ENCODE data around the gene SPESP1.

The SPESP1 gene

DNA sequence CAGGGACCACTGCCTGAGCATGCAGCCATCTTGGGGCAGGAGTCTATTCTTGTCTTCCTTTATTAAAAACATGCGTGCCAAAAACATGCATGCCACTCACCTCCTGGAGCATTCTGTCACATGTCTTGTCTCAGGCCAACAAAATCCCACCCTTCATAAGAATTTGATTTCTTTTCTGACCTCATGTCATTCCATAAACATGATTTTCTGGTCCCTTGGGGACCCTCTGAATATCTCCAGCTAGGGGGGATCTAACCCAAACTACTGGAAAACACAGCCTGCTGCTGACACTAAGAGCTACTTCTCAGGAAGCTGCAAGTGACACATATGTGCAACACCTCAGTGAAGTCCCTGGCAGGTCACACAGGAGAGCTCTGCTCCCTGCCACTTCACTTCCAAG, 57.4 kb downstream of the SPESP1 start:
- in situ Hi-C loops (cut with MboI; ENCODE audit: low pct_unique_long_range_greater_than_20kb, low sequenced_read_pairs), result no loop called here

DNA sequence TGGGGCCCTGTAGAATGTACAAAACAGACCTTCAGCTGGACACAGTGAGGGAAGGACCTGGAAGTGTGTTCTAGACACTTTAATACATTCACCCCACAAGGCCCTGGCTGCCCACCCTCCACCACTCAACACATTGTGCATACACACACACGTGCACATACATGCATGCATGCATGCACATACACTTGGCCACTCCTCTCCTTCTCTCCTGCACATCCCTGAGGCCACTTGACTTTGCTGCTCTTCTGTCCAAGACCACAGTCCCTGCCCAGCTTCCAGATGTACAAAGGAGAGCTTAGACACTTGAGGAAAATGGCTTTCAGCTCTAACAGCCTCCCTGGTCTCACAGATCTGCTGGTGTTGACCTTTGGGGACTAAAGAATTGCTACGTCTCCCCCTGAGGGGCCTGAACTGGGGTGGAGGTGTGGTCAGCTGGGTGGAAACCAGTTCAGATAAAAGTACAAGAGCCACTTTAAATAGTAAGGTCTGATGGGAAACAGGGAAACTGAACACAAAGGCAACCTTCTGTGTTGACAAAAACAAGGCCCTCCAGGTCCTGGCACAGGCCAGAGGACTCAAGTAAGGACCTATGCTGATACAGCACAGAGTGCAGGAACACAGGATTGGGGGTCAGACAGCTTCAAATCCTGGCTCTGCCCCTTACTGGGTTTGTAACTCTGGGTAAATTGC, 59.4 kb downstream of the SPESP1 start:
- in situ Hi-C loops (cut with MboI; ENCODE audit: low pct_unique_long_range_greater_than_20kb, low sequenced_read_pairs), result no loop called here
- no peak for DNase-seq

More for the DNA sequence above, 57.4 kb downstream of the SPESP1 start:
- no peak for DNase-seq

- DNase-seq, result no peak
- in situ Hi-C loops (cut with MboI; ENCODE audit: low pct_unique_long_range_greater_than_20kb, low sequenced_read_pairs), result no loop called here
Measured at GRCh38 chr15:68990231-68990991, 60.1 kb downstream of the SPESP1 start.

- DNase-seq, result no peak
- in situ Hi-C loops (cut with MboI; ENCODE audit: low pct_unique_long_range_greater_than_20kb, low sequenced_read_pairs), result no loop called here
Measured at GRCh38 chr15:68990992-68991500, 60.7 kb downstream of the SPESP1 start.

GRCh38 chr15:68991723-68992122, 61.4 kb downstream of the SPESP1 start:
- peak; percentile 5 for DNase-seq
- in situ Hi-C loops (cut with MboI; ENCODE audit: low pct_unique_long_range_greater_than_20kb, low sequenced_read_pairs), result no loop called here

- DNase-seq, result no peak
- in situ Hi-C loops (cut with MboI; ENCODE audit: low pct_unique_long_range_greater_than_20kb, low sequenced_read_pairs), result no loop called here
Measured at GRCh38 chr15:68992696-68993095, 62.4 kb downstream of the SPESP1 start.

GRCh38 chr15:68993276-68993675, 63.0 kb downstream of the SPESP1 start:
- in situ Hi-C loops (cut with MboI; ENCODE audit: low pct_unique_long_range_greater_than_20kb, low sequenced_read_pairs), result no loop called here
- no peak for DNase-seq

DNA sequence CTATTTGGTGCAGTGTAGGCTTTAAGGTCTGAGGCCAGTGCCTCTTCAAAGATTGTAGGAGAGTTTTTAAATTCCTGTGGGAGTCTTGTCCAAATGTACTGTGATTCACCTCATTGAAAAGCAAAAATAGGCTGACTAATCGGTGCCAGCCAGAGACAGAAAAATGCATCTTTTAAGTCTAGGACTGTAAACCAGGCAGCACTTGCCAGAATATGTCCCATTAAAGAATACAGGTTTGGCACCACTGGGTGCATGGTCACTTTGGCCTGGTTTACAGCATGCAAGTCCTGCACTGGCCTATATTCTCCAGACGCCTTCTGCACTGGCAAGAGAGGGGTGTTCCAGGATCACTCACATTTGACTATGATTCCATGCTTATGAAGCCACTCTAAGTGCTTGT, 63.8 kb downstream of the SPESP1 start:
- no peak for DNase-seq
- in situ Hi-C loops (cut with MboI; ENCODE audit: low pct_unique_long_range_greater_than_20kb, low sequenced_read_pairs), result no loop called here

DNA sequence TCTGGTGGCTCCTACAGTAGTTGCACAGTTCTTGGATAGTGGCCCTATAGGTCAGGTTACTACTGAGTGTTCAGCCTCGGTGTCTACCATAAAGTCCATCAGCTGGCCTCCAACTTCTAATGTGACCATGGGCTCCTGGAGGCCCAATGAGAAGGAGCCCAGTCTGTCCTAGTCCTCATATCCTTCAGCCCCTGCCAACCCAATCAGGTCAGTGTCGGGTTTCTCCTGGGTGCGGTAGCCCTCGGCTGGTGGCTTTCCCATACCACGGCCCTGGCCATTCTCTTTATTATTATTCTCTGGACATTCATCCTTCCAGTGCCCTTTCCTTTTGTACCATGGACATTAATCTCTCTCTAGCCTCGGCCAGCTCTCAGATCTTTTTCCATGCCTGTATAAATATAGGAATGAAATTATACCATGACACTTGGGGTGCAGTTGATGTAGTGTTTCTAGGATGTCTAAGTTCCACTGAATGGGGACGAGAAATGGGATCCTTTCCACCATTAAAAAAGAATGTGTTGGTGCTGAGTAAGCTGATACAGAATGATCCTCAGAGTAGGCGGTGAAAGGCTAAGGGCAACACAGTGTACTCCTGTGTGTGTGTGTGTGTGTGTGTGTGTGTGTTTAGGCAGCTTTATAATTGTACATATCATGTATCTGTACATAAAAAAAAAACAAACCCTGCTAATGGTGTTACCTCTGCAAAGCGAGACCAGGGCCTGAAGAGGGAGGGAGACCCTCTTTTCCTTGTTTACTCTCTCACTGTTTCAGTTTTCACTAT, 64.8 kb downstream of the SPESP1 start:
- in situ Hi-C loops (cut with MboI; ENCODE audit: low pct_unique_long_range_greater_than_20kb, low sequenced_read_pairs), result no loop called here
- no peak for DNase-seq
